OCI-M2 (cell line): Measurements from ENCODE around the gene SOHLH2.

Source experiments
- DNase-seq: peaks from one replicate; lab custom pipeline; 2025; ENCODE audit not compliant: unreplicated experiment; lab: John Stamatoyannopoulos, UW

SOHLH2 gene

GRCh38 chr13:36133950-36134626, 80.3 kb downstream of the SOHLH2 start:
- DNase-seq = no peak

GRCh38 chr13:36132376-36132775, 82.0 kb downstream of the SOHLH2 start:
- no peak for DNase-seq

GRCh38 chr13:36131931-36132297, 82.4 kb downstream of the SOHLH2 start:
- no peak for DNase-seq

- DNase-seq = no peak
These were observed 83.0 kb downstream of the SOHLH2 start, which contains the start of gene DCLK1 for GRCh38 chr13:36131222-36131930. DCLK1 (minus strand) TSS chr13:36131382.

GRCh38 chr13:36130552-36131221, 83.7 kb downstream of the SOHLH2 start:
- DNase-seq = no peak

GRCh38 chr13:36130193-36130551, 84.2 kb downstream of the SOHLH2 start:
- DNase-seq = no peak

- DNase-seq = no peak
These were observed 84.8 kb downstream of the SOHLH2 start for GRCh38 chr13:36129539-36129938.

GRCh38 chr13:36126491-36126890, 87.9 kb downstream of the SOHLH2 start:
- DNase-seq = no peak

GRCh38 chr13:36125841-36126240, 88.5 kb downstream of the SOHLH2 start:
- no peak for DNase-seq

- DNase-seq = no peak
These were observed 90.0 kb downstream of the SOHLH2 start for GRCh38 chr13:36124236-36124822.
